Liver (tissue), 9 donors: ENCODE results near the gene ZNRF3. TPM values are rescaled to one million over a fixed set of nuclear protein-coding genes. Genes with fewer than 3 reads are reported as not detected.
A peak's percentile ranks its signal among the peaks of the same experiment; 100 is the strongest.

ENCODE experiments used
- DNase-seq: peaks from one replicate; pipeline ENCODE4 v3.0.0-alpha.2; 2017; ENCODE audit warnings: low spot score
- H3K27ac ChIP-seq, 2 donors: one replicate each; pipeline ENCODE4 v1.7.0; 2013; ENCODE audit warnings: inconsistent platforms in 2 of 2, low read length in 2 of 2, control low read depth in 1 of 2, low read depth in 1 of 2, mild to moderate bottlenecking in 1 of 2
- H3K27me3 ChIP-seq, 4 donors: one replicate each; pipeline versions ENCODE4 v1.6.1 to v1.7.0; 2013; ENCODE audit warnings: low read length in 3 of 4, inconsistent platforms in 1 of 4, mild to moderate bottlenecking in 1 of 4, moderate library complexity in 1 of 4; ENCODE audit not compliant: control insufficient read depth in 4 of 4, insufficient read depth in 4 of 4
- H3K36me3 ChIP-seq, 4 donors: one replicate each; pipeline versions ENCODE4 v1.6.1 to v1.7.0; 2013; ENCODE audit warnings: low read length in 3 of 4, mild to moderate bottlenecking in 3 of 4, low read depth in 1 of 4, moderate library complexity in 1 of 4; ENCODE audit not compliant: control insufficient read depth in 4 of 4, insufficient read depth in 3 of 4
- H3K4me1 ChIP-seq, 4 donors: one replicate each; pipeline versions ENCODE4 v1.6.1 to v1.7.0; 2013; ENCODE audit warnings: low read length in 3 of 4, mild to moderate bottlenecking in 3 of 4, moderate library complexity in 1 of 4; ENCODE audit not compliant: control insufficient read depth in 4 of 4, insufficient read depth in 4 of 4
- H3K4me3 ChIP-seq, 3 donors: one replicate each; pipeline versions ENCODE4 v1.6.1 to v1.7.0; 2013; ENCODE audit warnings: low read length in 3 of 3, control low read depth in 1 of 3, low read depth in 1 of 3, mild to moderate bottlenecking in 1 of 3
- H3K9ac ChIP-seq, 2 donors: one replicate each; pipeline ENCODE4 v1.7.0; 2013; ENCODE audit warnings: low read length in 2 of 2, mild to moderate bottlenecking in 2 of 2, moderate library complexity in 2 of 2, control low read depth in 1 of 2, low read depth in 1 of 2
- H3K9me3 ChIP-seq, 4 donors: one replicate each; pipeline versions ENCODE4 v1.6.1 to v1.7.0; 2013; ENCODE audit warnings: low read length in 3 of 4; ENCODE audit not compliant: control insufficient read depth in 4 of 4
- CTCF ChIP-seq: fragments of 150-350 bp; IDR thresholded peaks from 2 replicates; pipeline ENCODE4 v1.5.1; 2017; ENCODE audit warnings: improper control_type of control experiment, low read depth, low read length; ENCODE audit not compliant: missing input control
- FOXA1 ChIP-seq: IDR thresholded peaks from 2 replicates; pipeline ENCODE4 v1.6.1; 2016; ENCODE audit warnings: antibody characterized with exemption
- FOXA2 ChIP-seq: IDR thresholded peaks from 2 replicates; pipeline ENCODE4 v1.6.1; 2016; ENCODE audit warnings: antibody characterized with exemption
- HNF4A ChIP-seq, 2 donors: conservative IDR thresholded peaks; 2 replicates each; pipeline ENCODE4 v1.6.1; 2016; ENCODE audit warnings: antibody characterized with exemption in 2 of 2, mild to moderate bottlenecking in 2 of 2
- HNF4G ChIP-seq: IDR thresholded peaks from 2 replicates; pipeline ENCODE4 v1.6.1; 2016; ENCODE audit warnings: antibody characterized with exemption
- MAX ChIP-seq: IDR thresholded peaks from 2 replicates; pipeline ENCODE4 v1.6.1; 2016; ENCODE audit warnings: antibody characterized with exemption
- NR2F2 ChIP-seq: IDR thresholded peaks from 2 replicates; pipeline ENCODE4 v1.6.1; 2016; ENCODE audit warnings: antibody characterized with exemption
- RAD21 ChIP-seq, 2 donors: IDR thresholded peaks; 2 replicates each; pipeline ENCODE4 v1.6.1; 2016; ENCODE audit warnings: antibody characterized with exemption in 2 of 2, mild to moderate bottlenecking in 2 of 2
- REST ChIP-seq: IDR thresholded peaks from 2 replicates; pipeline ENCODE4 v1.6.1; 2016; ENCODE audit warnings: antibody characterized with exemption, mild to moderate bottlenecking
- YY1 ChIP-seq: IDR thresholded peaks from 2 replicates; pipeline ENCODE4 v1.6.1; 2016; ENCODE audit warnings: antibody characterized with exemption, mild to moderate bottlenecking
- WGBS: extraction: QIAGEN DNeasy Blood & Tissue Kit; methylation state at CpG from one replicate; pipeline ENCODE4 v1.1.7; 2013; 5-methylcytosine and 5-hydroxymethylcytosine counted together
- polyA plus RNA-seq, 2 donors: library from polyadenylated mRNA; stranded (reverse) in 1 of 2; unstranded in 1 of 2; fragments of 200-250 nt in 1 of 2; fragments of >200 nt in 1 of 2; fragmentation: Nextera tagmentation in 1 of 2; extraction: Ambion mirVana in 1 of 2; gene quantifications; one replicate each; pipeline versions ENCODE4 v1.2.1 to v1.2.3, GENCODE V29; 2013 to 2015
- total RNA-seq, 2 donors: library from RNA; depleted of rRNA; stranded (reverse); fragments of >200 nt; gene quantifications; one replicate each; pipeline ENCODE4 v1.2.3, GENCODE V29; 2014
- donor health status: healthy.
- donor health status: healthy.
- donor health status: healthy.
- donor health status: healthy.
- donor health status: healthy.

ZNRF3 gene
- total and polyA plus RNA-seq, 4 donors = 2.2 to 5.9 (median 4.7) TPM

GRCh38 chr22:28935140-28935539 is 51.8 kb downstream of the ZNRF3 start:
- peak overlapping the region; percentile 13 to 36 for H3K27ac ChIP-seq
- no peak for TF ChIP-seq REST
- no peak for TF ChIP-seq RAD21 (IDR thresholded peaks at IDR 0.05)
- TF ChIP-seq FOXA1 = no peak
- no peak for TF ChIP-seq HNF4G
- no peak for TF ChIP-seq FOXA2
- no peak for TF ChIP-seq NR2F2
- TF ChIP-seq MAX = no peak
- TF ChIP-seq CTCF = no peak
- TF ChIP-seq HNF4A (conservative IDR thresholded peaks at IDR 0.05) = no peak
- no peak for TF ChIP-seq YY1

GRCh38 chr22:28935713-28936112 is 52.3 kb downstream of the ZNRF3 start:
- Histone ChIP-seq H3K4me3 (no peak overlapping the region), H3K9me3 (no peaks in the 10 kb centered on the region), H3K27me3 (no peaks in the 10 kb centered on the region), H3K27ac (no peak overlapping the region), H3K36me3 (no peaks in the 10 kb centered on the region), H3K4me1 (peaks cover 8 to 42% (median 25%) of the 10 kb centered on the region in 4 donors), H3K9ac (no peak overlapping the region)
- WGBS = 96% methylated on average over 4 of the region's 4 CpGs
- peak; percentile 13 for TF ChIP-seq CTCF
- TF ChIP-seq MAX = no peak
- no peak for DNase-seq

More at GRCh38 chr22:28935140-28935539, 51.8 kb downstream of the ZNRF3 start:
- H3K9me3 ChIP-seq = no peaks in the 10 kb centered on the region
- H3K4me1 ChIP-seq = peaks cover 10 to 42% (median 25%) of the 10 kb centered on the region in 4 donors
- no peaks in the 10 kb centered on the region for H3K27me3 ChIP-seq
- no peaks in the 10 kb centered on the region for H3K36me3 ChIP-seq
- H3K4me3 ChIP-seq = no peak overlapping the region
- DNase-seq = no peak
- WGBS = 77% methylated on average over 4 of the region's 4 CpGs
- H3K9ac ChIP-seq = no peak overlapping the region
